WTC11 (cell line): ENCODE results near the gene DNAH1. TPM values are rescaled to one million over a fixed set of nuclear protein-coding genes. Genes with fewer than 3 reads are reported as not detected.

Experiments
- ATAC-seq: fragments of 200-7000 bp; cut with Tn5 transposase; 2 replicates; pipeline ENCODE4 v1.10.0; 2021; ENCODE audit warnings: mild to moderate bottlenecking, moderate library complexity
- CTCF ChIA-PET: fragments of 300-600 bp; sonication (Branson Sonifier 250); formaldehyde crosslinking; loops from one replicate; lab custom pipeline; 2021; ENCODE audit warnings: antibody characterized with exemption; lab: Charles Lee
- POLR2A ChIA-PET: fragments of 350-600 bp; sonication (Branson Sonifier 250); formaldehyde crosslinking; loops from one replicate; lab custom pipeline; 2021; ENCODE audit warnings: antibody characterized with exemption; lab: Charles Lee
- DNase-seq: peaks from one replicate; pipeline ENCODE4 v3.0.0; 2021; ENCODE audit warnings: low spot score
- H3K27ac Mint-ChIP-seq: 2 replicates; pipeline ENCODE4 v1.8.0; 2021; ENCODE audit warnings: mixed read lengths
- H3K27me3 Mint-ChIP-seq: 2 replicates; pipeline ENCODE4 v1.8.0; 2021; ENCODE audit warnings: low read depth, mild to moderate bottlenecking, moderate library complexity, mixed read lengths
- H3K36me3 Mint-ChIP-seq: 2 replicates; pipeline ENCODE4 v1.8.0; 2021; ENCODE audit warnings: mixed read lengths
- H3K4me1 Mint-ChIP-seq: 2 replicates; pipeline ENCODE4 v1.8.0; 2022; ENCODE audit warnings: mixed read lengths
- H3K4me3 Mint-ChIP-seq: 2 replicates; pipeline ENCODE4 v1.8.0; 2021; ENCODE audit warnings: mild to moderate bottlenecking, moderate library complexity, mixed read lengths
- H3K9me3 Mint-ChIP-seq: 2 replicates; pipeline ENCODE4 v1.8.0; 2021; ENCODE audit warnings: mixed read lengths
- ATF1 ChIP-seq: sonication (generic); formaldehyde crosslinking; IDR thresholded peaks from 2 replicates; pipeline ENCODE4 v1.8.1; 2023; ENCODE audit warnings: mild to moderate bottlenecking, moderate library complexity, missing genetic modification reagents
- ATF6 ChIP-seq: sonication (generic); formaldehyde crosslinking; IDR thresholded peaks from 2 replicates; pipeline ENCODE4 v1.8.1; 2023; ENCODE audit warnings: mild to moderate bottlenecking, missing genetic modification reagents
- CREB1 ChIP-seq: sonication (generic); formaldehyde crosslinking; IDR thresholded peaks from 2 replicates; pipeline ENCODE4 v1.8.0; 2023; ENCODE audit warnings: mild to moderate bottlenecking, missing genetic modification reagents
- E2F1 ChIP-seq: sonication (generic); formaldehyde crosslinking; IDR thresholded peaks from 2 replicates; pipeline ENCODE4 v1.8.0; 2022; ENCODE audit warnings: mild to moderate bottlenecking, missing genetic modification reagents
- ELF4 ChIP-seq: sonication (generic); formaldehyde crosslinking; IDR thresholded peaks from 2 replicates; pipeline ENCODE4 v1.8.1; 2022; ENCODE audit warnings: low read depth, mild to moderate bottlenecking, moderate library complexity, missing genetic modification reagents
- EMX1 ChIP-seq: fragments of 250-450 bp; sonication (Bioruptor Pico); IDR thresholded peaks from 2 replicates; pipeline ENCODE4 v1.8.0; 2021; ENCODE audit warnings: mild to moderate bottlenecking
- ETV6 ChIP-seq: sonication (generic); formaldehyde crosslinking; IDR thresholded peaks from 2 replicates; pipeline ENCODE4 v1.8.1; 2022; ENCODE audit warnings: mild to moderate bottlenecking, missing genetic modification reagents
- GTF2I ChIP-seq: fragments of 250-450 bp; sonication (Bioruptor Pico); conservative IDR thresholded peaks from 2 replicates; pipeline ENCODE4 v1.4.0; 2021; ENCODE audit warnings: mild to moderate bottlenecking
- IRF2 ChIP-seq: sonication (generic); formaldehyde crosslinking; IDR thresholded peaks from 2 replicates; pipeline ENCODE4 v1.8.0; 2022; ENCODE audit warnings: low read depth, missing genetic modification reagents, borderline replicate concordance
- MYBL2 ChIP-seq: sonication (generic); formaldehyde crosslinking; IDR thresholded peaks from 2 replicates; pipeline ENCODE4 v1.8.1; 2023; ENCODE audit warnings: mild to moderate bottlenecking, moderate library complexity, missing genetic modification reagents
- NFYB ChIP-seq: sonication (generic); formaldehyde crosslinking; conservative IDR thresholded peaks from 2 replicates; pipeline ENCODE4 v1.8.0; 2022; ENCODE audit warnings: low read depth, missing genetic modification reagents
- NR2C2 ChIP-seq: sonication (generic); formaldehyde crosslinking; IDR thresholded peaks from 2 replicates; pipeline ENCODE4 v1.8.0; 2022; ENCODE audit warnings: mild to moderate bottlenecking, missing genetic modification reagents
- SP1 ChIP-seq: sonication (generic); formaldehyde crosslinking; conservative IDR thresholded peaks from 2 replicates; pipeline ENCODE4 v1.8.1; 2022; ENCODE audit warnings: missing genetic modification reagents
- TCF7 ChIP-seq: sonication (generic); formaldehyde crosslinking; IDR thresholded peaks from 2 replicates; pipeline ENCODE4 v1.8.0; 2022; ENCODE audit warnings: mild to moderate bottlenecking, low read depth, missing genetic modification reagents, moderate library complexity
- ZNF219 ChIP-seq: sonication (generic); formaldehyde crosslinking; IDR thresholded peaks from 2 replicates; pipeline ENCODE4 v1.8.0; 2023; ENCODE audit warnings: missing genetic modification reagents, mild to moderate bottlenecking, borderline replicate concordance
- ZNF232 ChIP-seq: sonication (generic); formaldehyde crosslinking; IDR thresholded peaks from 2 replicates; pipeline ENCODE4 v1.8.0; 2022; ENCODE audit warnings: mild to moderate bottlenecking, missing genetic modification reagents
- ZNF532 ChIP-seq: fragments of 250-450 bp; sonication (Bioruptor Pico); IDR thresholded peaks from 2 replicates; pipeline ENCODE4 v1.9.0; 2021; ENCODE audit warnings: mild to moderate bottlenecking, borderline replicate concordance
- total RNA-seq: library from RNA; stranded (reverse); gene quantifications from 3 replicates; pipeline ENCODE4 v1.2.3, GENCODE V29; 2021
- TF ChIP-seq, protein P1 (sequence below): sonication (generic); formaldehyde crosslinking; IDR thresholded peaks from 2 replicates; pipeline ENCODE4 v1.8.1; 2023; ENCODE audit warnings: mild to moderate bottlenecking, moderate library complexity, missing genetic modification reagents
- TF ChIP-seq, protein P2 (sequence below): fragments of 250-450 bp; sonication (Bioruptor Pico); IDR thresholded peaks from 2 replicates; pipeline ENCODE4 v1.9.0; 2021; ENCODE audit warnings: moderate library complexity, mild to moderate bottlenecking, inconsistent platforms, borderline replicate concordance
- TF ChIP-seq, protein P3 (sequence below): fragments of 250-450 bp; sonication (Bioruptor Pico); IDR thresholded peaks from 2 replicates; pipeline ENCODE4 v2.1.2; 2022; ENCODE audit warnings: mild to moderate bottlenecking, moderate library complexity
- TF ChIP-seq, protein P4 (sequence below): sonication (generic); formaldehyde crosslinking; IDR thresholded peaks from 2 replicates; pipeline ENCODE4 v1.8.0; 2022; ENCODE audit warnings: mild to moderate bottlenecking, missing genetic modification reagents

Gene DNAH1
- total RNA-seq, 1 experiment from 2014 or later, result 1.5 TPM

- TF ChIP-seq, protein P1, sequence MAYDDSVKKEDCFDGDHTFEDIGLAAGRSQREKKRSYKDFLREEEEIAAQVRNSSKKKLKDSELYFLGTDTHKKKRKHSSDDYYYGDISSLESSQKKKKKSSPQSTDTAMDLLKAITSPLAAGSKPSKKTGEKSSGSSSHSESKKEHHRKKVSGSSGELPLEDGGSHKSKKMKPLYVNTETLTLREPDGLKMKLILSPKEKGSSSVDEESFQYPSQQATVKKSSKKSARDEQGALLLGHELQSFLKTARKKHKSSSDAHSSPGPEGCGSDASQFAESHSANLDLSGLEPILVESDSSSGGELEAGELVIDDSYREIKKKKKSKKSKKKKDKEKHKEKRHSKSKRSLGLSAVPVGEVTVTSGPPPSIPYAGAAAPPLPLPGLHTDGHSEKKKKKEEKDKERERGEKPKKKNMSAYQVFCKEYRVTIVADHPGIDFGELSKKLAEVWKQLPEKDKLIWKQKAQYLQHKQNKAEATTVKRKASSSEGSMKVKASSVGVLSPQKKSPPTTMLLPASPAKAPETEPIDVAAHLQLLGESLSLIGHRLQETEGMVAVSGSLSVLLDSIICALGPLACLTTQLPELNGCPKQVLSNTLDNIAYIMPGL, result no peak
- no peak for TF ChIP-seq ATF6 (CRISPR knock-in tag)
- no peak for TF ChIP-seq ETV6
- TF ChIP-seq NFYB (CRISPR knock-in tag), result no peak
- no peak for TF ChIP-seq E2F1 (CRISPR knock-in tag)
- TF ChIP-seq, protein P2, sequence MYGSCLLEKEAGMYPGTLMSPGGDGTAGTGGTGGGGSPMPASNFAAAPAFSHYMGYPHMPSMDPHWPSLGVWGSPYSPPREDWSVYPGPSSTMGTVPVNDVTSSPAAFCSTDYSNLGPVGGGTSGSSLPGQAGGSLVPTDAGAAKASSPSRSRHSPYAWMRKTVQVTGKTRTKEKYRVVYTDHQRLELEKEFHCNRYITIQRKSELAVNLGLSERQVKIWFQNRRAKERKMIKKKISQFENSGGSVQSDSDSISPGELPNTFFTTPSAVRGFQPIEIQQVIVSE (CRISPR knock-in tag), result no peak
- TF ChIP-seq GTF2I, result no peak
- no peak for TF ChIP-seq MYBL2 (CRISPR knock-in tag)
- TF ChIP-seq ATF1 (CRISPR knock-in tag), result no peak
- Mint-ChIP-seq H3K27me3 (no peaks in the 10 kb centered on the region), H3K4me1 (peaks cover 12% of the 10 kb centered on the region), H3K9me3 (no peaks in the 10 kb centered on the region), H3K27ac (no peak overlapping the region), H3K36me3 (peaks cover 47% of the 10 kb centered on the region), H3K4me3 (no peak overlapping the region)
- no peak for ATAC-seq
- no peak for DNase-seq
- POLR2A ChIA-PET, result no interaction called here
- CTCF ChIA-PET, result interaction anchor here (1.7 kb wide), 1 partner anchor 21 kb away, joined by 5 read pairs; no protein-coding TSS in a partner anchor
Measured at GRCh38 chr3:52406791-52407510, 90.8 kb downstream of the DNAH1 start.

GRCh38 chr3:52407779-52408178 is 91.7 kb downstream of the DNAH1 start:
- CTCF ChIA-PET, result no interaction called here
- ATAC-seq (no peak), DNase-seq (no peak)
- Mint-ChIP-seq H3K36me3 (peaks cover 42% of the 10 kb centered on the region), H3K27me3 (no peaks in the 10 kb centered on the region), H3K27ac (no peak overlapping the region), H3K9me3 (no peaks in the 10 kb centered on the region), H3K4me3 (peak overlapping the region; percentile 71), H3K4me1 (peaks cover 12% of the 10 kb centered on the region)
- POLR2A ChIA-PET, result no interaction called here
- TF ChIP-seq, protein P3, sequence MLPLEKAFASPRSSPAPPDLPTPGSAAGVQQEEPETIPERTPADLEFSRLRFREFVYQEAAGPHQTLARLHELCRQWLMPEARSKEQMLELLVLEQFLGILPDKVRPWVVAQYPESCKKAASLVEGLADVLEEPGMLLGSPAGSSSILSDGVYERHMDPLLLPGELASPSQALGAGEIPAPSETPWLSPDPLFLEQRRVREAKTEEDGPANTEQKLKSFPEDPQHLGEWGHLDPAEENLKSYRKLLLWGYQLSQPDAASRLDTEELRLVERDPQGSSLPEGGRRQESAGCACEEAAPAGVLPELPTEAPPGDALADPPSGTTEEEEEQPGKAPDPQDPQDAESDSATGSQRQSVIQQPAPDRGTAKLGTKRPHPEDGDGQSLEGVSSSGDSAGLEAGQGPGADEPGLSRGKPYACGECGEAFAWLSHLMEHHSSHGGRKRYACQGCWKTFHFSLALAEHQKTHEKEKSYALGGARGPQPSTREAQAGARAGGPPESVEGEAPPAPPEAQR (CRISPR knock-in tag), result no peak
- TF ChIP-seq, protein P4, sequence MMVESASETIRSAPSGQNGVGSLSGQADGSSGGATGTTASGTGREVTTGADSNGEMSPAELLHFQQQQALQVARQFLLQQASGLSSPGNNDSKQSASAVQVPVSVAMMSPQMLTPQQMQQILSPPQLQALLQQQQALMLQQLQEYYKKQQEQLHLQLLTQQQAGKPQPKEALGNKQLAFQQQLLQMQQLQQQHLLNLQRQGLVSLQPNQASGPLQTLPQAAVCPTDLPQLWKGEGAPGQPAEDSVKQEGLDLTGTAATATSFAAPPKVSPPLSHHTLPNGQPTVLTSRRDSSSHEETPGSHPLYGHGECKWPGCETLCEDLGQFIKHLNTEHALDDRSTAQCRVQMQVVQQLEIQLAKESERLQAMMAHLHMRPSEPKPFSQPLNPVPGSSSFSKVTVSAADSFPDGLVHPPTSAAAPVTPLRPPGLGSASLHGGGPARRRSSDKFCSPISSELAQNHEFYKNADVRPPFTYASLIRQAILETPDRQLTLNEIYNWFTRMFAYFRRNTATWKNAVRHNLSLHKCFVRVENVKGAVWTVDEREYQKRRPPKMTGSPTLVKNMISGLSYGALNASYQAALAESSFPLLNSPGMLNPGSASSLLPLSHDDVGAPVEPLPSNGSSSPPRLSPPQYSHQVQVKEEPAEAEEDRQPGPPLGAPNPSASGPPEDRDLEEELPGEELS (CRISPR knock-in tag), result no peak
- TF ChIP-seq ETV6 (no peak), ZNF232 (no peak), ZNF532 (CRISPR knock-in tag) (no peak), SP1 (no peak), NR2C2 (CRISPR knock-in tag) (no peak), ZNF219 (CRISPR knock-in tag) (no peak), ELF4 (CRISPR knock-in tag) (no peak), TCF7 (CRISPR knock-in tag) (no peak), IRF2 (CRISPR knock-in tag) (no peak), CREB1 (no peak), EMX1 (CRISPR knock-in tag) (no peak)
